B cell (primary cell): ENCODE results near the gene SAC3D1. TPM values are rescaled to one million over a fixed set of nuclear protein-coding genes. Genes with fewer than 3 reads are reported as not detected.

Experiments used
- ATAC-seq: fragments of 200-7000 bp; cut with Tn5 transposase; one replicate; pipeline ENCODE4 v1.10.0; 2021; ENCODE audit warnings: low read depth, mild to moderate bottlenecking, moderate number of reproducible peaks, moderate library complexity
- CTCF ChIA-PET: fragments of 350-600 bp; sonication (Branson Sonifier 250); formaldehyde crosslinking; loops from one replicate; lab custom pipeline; 2021; ENCODE audit warnings: antibody characterized with exemption, inconsistent platforms; lab: Charles Lee
- POLR2A ChIA-PET: fragments of 350-600 bp; sonication (Branson Sonifier 250); formaldehyde crosslinking; loops from one replicate; lab custom pipeline; 2021; ENCODE audit warnings: antibody characterized with exemption; lab: Charles Lee
- DNase-seq: peaks from one replicate; pipeline ENCODE4 v3.0.0; 2013
- H2AFZ ChIP-seq: 2 replicates; pipeline ENCODE4 v1.6.1; 2012; ENCODE audit warnings: mild to moderate bottlenecking, low read depth, low read length; ENCODE audit not compliant: insufficient read depth, poor library complexity, severe bottlenecking
- H3K27ac ChIP-seq, 2 donors: 1 replicate in 1 of 2; 2 replicates in 1 of 2; pipeline ENCODE4 v1.5.1; 2012 to 2013; ENCODE audit warnings: low read length in 2 of 2, mild to moderate bottlenecking in 2 of 2, moderate library complexity in 1 of 2
- H3K27me3 ChIP-seq, 4 experiments: fragments of 200-600 bp in 1 of 4; sonication (generic) in 1 of 4; replicated peaks in 1 of 4; 1 replicate in 2 of 4; 2 replicates in 2 of 4; pipeline versions ENCODE4 v1.6.1 to v1.7.0; 2013 to 2016; ENCODE audit warnings: low read length in 3 of 4, mild to moderate bottlenecking in 2 of 4, mixed read lengths in 1 of 4, moderate library complexity in 1 of 4; ENCODE audit not compliant: insufficient read depth in 4 of 4, control insufficient read depth in 3 of 4; ENCODE audit errors: control extremely low read depth in 1 of 4
- H3K36me3 ChIP-seq, 2 experiments: replicated peaks in 1 of 2; 1 replicate in 1 of 2; 2 replicates in 1 of 2; pipeline versions ENCODE4 v1.6.1 to v1.7.1; 2013; ENCODE audit warnings: low read length in 1 of 2; ENCODE audit not compliant: insufficient read depth in 2 of 2, control insufficient read depth in 1 of 2; ENCODE audit errors: control extremely low read depth in 1 of 2, extremely low read depth in 1 of 2
- H3K4me1 ChIP-seq, 2 donors: fragments of 200-600 bp in 1 of 2; sonication (generic) in 1 of 2; 1 replicate in 1 of 2; 2 replicates in 1 of 2; pipeline versions ENCODE4 v1.5.1 to v1.6.1; 2013 to 2017; ENCODE audit warnings: low read length in 2 of 2; ENCODE audit not compliant: control insufficient read depth in 2 of 2, insufficient read depth in 2 of 2
- H3K4me2 ChIP-seq: replicated peaks from 2 replicates; pipeline ENCODE3; 2012; ENCODE audit warnings: mild to moderate bottlenecking, low read depth, low read length; ENCODE audit not compliant: poor library complexity, severe bottlenecking
- H3K4me3 ChIP-seq, 5 experiments: fragments of 200-600 bp in 1 of 5; sonication (generic) in 1 of 5; 1 replicate in 3 of 5; 2 replicates in 2 of 5; pipeline versions ENCODE4 v1.5.1 to v1.7.0; 2011 to 2016; ENCODE audit warnings: low read length in 4 of 5, mild to moderate bottlenecking in 4 of 5, low read depth in 2 of 5, control low read depth in 1 of 5, moderate library complexity in 1 of 5; ENCODE audit not compliant: insufficient read depth in 1 of 5; ENCODE audit errors: control extremely low read depth in 1 of 5, extremely low read depth in 1 of 5
- H3K79me2 ChIP-seq: fragments of 200-600 bp; sonication (generic); one replicate; pipeline ENCODE4 v1.6.0; 2016; ENCODE audit warnings: low read length; ENCODE audit not compliant: control insufficient read depth, insufficient read depth
- H3K9ac ChIP-seq: fragments of 200-600 bp; sonication (generic); 2 replicates; pipeline ENCODE4 v1.6.1; 2017; ENCODE audit warnings: mild to moderate bottlenecking, low read length, moderate library complexity
- H3K9me3 ChIP-seq, 3 donors: one replicate each; pipeline versions ENCODE4 v1.6.1 to v1.7.1; 2013; ENCODE audit warnings: low read length in 2 of 3; ENCODE audit not compliant: control insufficient read depth in 2 of 3, insufficient read depth in 1 of 3; ENCODE audit errors: control extremely low read depth in 1 of 3
- H4K20me1 ChIP-seq: 2 replicates; pipeline ENCODE4 v1.6.0; 2012; ENCODE audit warnings: mild to moderate bottlenecking, low read length; ENCODE audit not compliant: insufficient read depth, control insufficient read depth, poor library complexity, severe bottlenecking
- H3K27ac Mint-ChIP-seq: one replicate; pipeline ENCODE4 v1.8.0; 2021; ENCODE audit warnings: mixed read lengths
- H3K27me3 Mint-ChIP-seq: one replicate; pipeline ENCODE4 v1.8.0; 2021; ENCODE audit warnings: mixed read lengths
- H3K4me1 Mint-ChIP-seq: one replicate; pipeline ENCODE4 v1.8.0; 2021; ENCODE audit warnings: mixed read lengths
- H3K4me3 Mint-ChIP-seq: one replicate; pipeline ENCODE4 v1.8.0; 2021; ENCODE audit warnings: mixed read lengths
- H3K9me3 Mint-ChIP-seq: one replicate; pipeline ENCODE4 v1.8.0; 2022; ENCODE audit warnings: mixed read lengths; ENCODE audit not compliant: insufficient read depth
- CTCF ChIP-seq: fragments of 200-600 bp; IDR thresholded peaks from one replicate; pipeline ENCODE4 v1.8.0; 2022; ENCODE audit warnings: antibody characterized with exemption, mild to moderate bottlenecking
- EZH2 ChIP-seq: IDR thresholded peaks from 2 replicates; pipeline ENCODE4 v1.6.1; 2012; ENCODE audit warnings: borderline replicate concordance, low read depth, mild to moderate bottlenecking, moderate library complexity, low read length; ENCODE audit not compliant: insufficient read depth, poor library complexity, severe bottlenecking
- WGBS: methylation state at CpG from one replicate; pipeline ENCODE4 v1.1.5; 2013; ENCODE audit warnings: missing lambda C conversion rate; ENCODE audit not compliant: insufficient coverage; 5-methylcytosine and 5-hydroxymethylcytosine counted together
- intact Hi-C: fragments of 100-400 bp; cut with micrococcal nuclease; formaldehyde crosslinking; loops from one replicate; pipeline ENCODE4 v1.10.0; 2022
- polyA plus RNA-seq: library from polyadenylated mRNA; depleted of rRNA; stranded (reverse); fragments of >200 nt; gene quantifications from 2 replicates; pipeline ENCODE4 v1.2.3, GENCODE V29; 2012
- total RNA-seq, 2 donors: library from RNA; stranded (reverse); fragments of 120-200 nt in 1 of 2; gene quantifications; 1 replicate in 1 of 2; 2 replicates in 1 of 2; pipeline versions ENCODE4 v1.2.3 to v1.2.4, GENCODE V29; 2013 to 2022

The SAC3D1 gene
- total and polyA plus RNA-seq, 2 donors (not counting 1 experiment from before 2014, with no cell fraction given) = 5.9 to 6.0 TPM

GRCh38 chr11:65032216-65032615 is 8.8 kb upstream of the SAC3D1 start:
- 85% methylated on average over 13 of the region's 13 CpGs for WGBS
- DNase-seq (no peak), ATAC-seq (no peak)
- H3K4me2 ChIP-seq = no peak overlapping the region
- H3K27ac ChIP-seq = no peak overlapping the region
- CTCF ChIA-PET = no interaction called here
- peaks cover 3 to 26% of the 10 kb centered on the region in 2 experiments for H3K36me3 ChIP-seq
- H2AFZ ChIP-seq = no peak overlapping the region
- H3K9me3 ChIP-seq = no peaks in the 10 kb centered on the region
- Mint-ChIP-seq H3K27me3 (no peaks in the 10 kb centered on the region), H3K9me3 (no peaks in the 10 kb centered on the region), H3K27ac (no peak overlapping the region), H3K4me3 (no peak overlapping the region), H3K4me1 (peaks cover 12% of the 10 kb centered on the region)
- H3K4me3 ChIP-seq = no peak overlapping the region
- intact Hi-C loops = no loop called here
- H3K4me1 ChIP-seq = peaks cover 8 to 13% of the 10 kb centered on the region in 2 donors
- no peaks in the 10 kb centered on the region for H3K27me3 ChIP-seq
- H3K9ac ChIP-seq = no peak overlapping the region
- H3K79me2 ChIP-seq = peaks cover 19% of the 10 kb centered on the region
- POLR2A ChIA-PET = no interaction called here
- H4K20me1 ChIP-seq = peaks cover 5% of the 10 kb centered on the region
- TF ChIP-seq CTCF = no peak
- TF ChIP-seq EZH2 = no peak

GRCh38 chr11:65034423-65034822 is 6.6 kb upstream of the SAC3D1 start:
- Mint-ChIP-seq H3K4me1 (no peaks in the 10 kb centered on the region), H3K27ac (no peak overlapping the region), H3K4me3 (no peak overlapping the region), H3K9me3 (no peaks in the 10 kb centered on the region), H3K27me3 (no peaks in the 10 kb centered on the region)
- Histone ChIP-seq H3K9me3 (no peaks in the 10 kb centered on the region), H3K79me2 (peaks cover 19% of the 10 kb centered on the region), H3K9ac (no peak overlapping the region), H3K27me3 (no peaks in the 10 kb centered on the region), H3K36me3 (peaks cover 3 to 26% of the 10 kb centered on the region in 2 experiments), H4K20me1 (peaks cover 5% of the 10 kb centered on the region), H3K4me3 (no peak overlapping the region), H3K4me2 (no peak overlapping the region), H2AFZ (no peak overlapping the region), H3K27ac (no peak overlapping the region), H3K4me1 (peaks cover 0 to 5% of the 10 kb centered on the region in 2 donors)
- TF ChIP-seq CTCF = no peak
- no peak for TF ChIP-seq EZH2
- ChIA-PET POLR2A (no interaction called here), CTCF (no interaction called here)
- ATAC-seq = no peak
- intact Hi-C loops = no loop called here
- no peak for DNase-seq
- WGBS = 90% methylated on average over 2 of the region's 2 CpGs
